SK-N-SH treated with all-trans-retinoic acid at 6 μM for 48 hours (cell line): Measurements from ENCODE around the gene BTBD19.
"Not testable (repeated sequence)": the region's sequence is repeated elsewhere in the genome, so short reads cannot be mapped to it uniquely, and the experiment has no call there.

Experiments used
- ATAC-seq: fragments of 200-7000 bp; cut with Tn5 transposase; 3 replicates; pipeline ENCODE4 v1.9.1; 2020; ENCODE audit warnings: mild to moderate bottlenecking, moderate library complexity
- ARNTL ChIP-seq: fragments of 450-650 bp; formaldehyde crosslinking; IDR thresholded peaks from 2 replicates; pipeline ENCODE4 v1.5.0; 2020; ENCODE audit warnings: low read depth, mild to moderate bottlenecking, moderate library complexity, borderline replicate concordance
- BACH2 ChIP-seq: fragments of 250-450 bp; sonication (Bioruptor Pico); IDR thresholded peaks from 2 replicates; pipeline ENCODE4 v1.9.0; 2021; ENCODE audit warnings: mild to moderate bottlenecking, borderline replicate concordance
- CREB5 ChIP-seq: fragments of 250-450 bp; sonication (Bioruptor Pico); IDR thresholded peaks from 2 replicates; pipeline ENCODE4 v1.5.1; 2020; ENCODE audit warnings: low read depth, mild to moderate bottlenecking, moderate library complexity
- CSDC2 ChIP-seq: fragments of 250-450 bp; sonication (Bioruptor Pico); IDR thresholded peaks from 2 replicates; pipeline ENCODE4 v1.5.0; 2020; ENCODE audit warnings: mild to moderate bottlenecking, moderate library complexity
- CSRNP3 ChIP-seq: fragments of 250-450 bp; sonication (Bioruptor Pico); IDR thresholded peaks from 2 replicates; pipeline ENCODE4 v1.5.1; 2021; ENCODE audit warnings: mild to moderate bottlenecking, moderate library complexity
- ESRRG ChIP-seq: fragments of 250-450 bp; sonication (Bioruptor Pico); IDR thresholded peaks from 2 replicates; pipeline ENCODE4 v1.6.1; 2021; ENCODE audit warnings: mild to moderate bottlenecking
- GLIS3 ChIP-seq: fragments of 250-450 bp; sonication (Bioruptor Pico); IDR thresholded peaks from 2 replicates; pipeline ENCODE4 v1.5.0; 2020; ENCODE audit warnings: mild to moderate bottlenecking, moderate library complexity
- ISL1 ChIP-seq: fragments of 250-450 bp; sonication (Bioruptor Pico); IDR thresholded peaks from 2 replicates; pipeline ENCODE4 v2.1.2; 2022; ENCODE audit warnings: mild to moderate bottlenecking, moderate library complexity
- OSR1 ChIP-seq: fragments of 250-450 bp; sonication (Bioruptor Pico); IDR thresholded peaks from 2 replicates; pipeline ENCODE4 v1.8.0; 2022; ENCODE audit warnings: moderate library complexity, mild to moderate bottlenecking, inconsistent platforms
- PATZ1 ChIP-seq: fragments of 250-450 bp; sonication (Bioruptor Pico); IDR thresholded peaks from 2 replicates; pipeline ENCODE4 v1.8.0; 2020; ENCODE audit warnings: mild to moderate bottlenecking, moderate library complexity, borderline replicate concordance
- PPARA ChIP-seq: fragments of 250-450 bp; sonication (Bioruptor Pico); IDR thresholded peaks from 2 replicates; pipeline ENCODE4 v1.5.0; 2020; ENCODE audit warnings: mild to moderate bottlenecking, borderline replicate concordance
- RARB ChIP-seq: fragments of 250-450 bp; sonication (Bioruptor Pico); IDR thresholded peaks from 2 replicates; pipeline ENCODE4 v1.8.0; 2021; ENCODE audit warnings: mild to moderate bottlenecking, moderate library complexity
- SNAI2 ChIP-seq: fragments of 250-450 bp; sonication (Bioruptor Pico); IDR thresholded peaks from 2 replicates; pipeline ENCODE4 v1.5.0; 2020; ENCODE audit warnings: mild to moderate bottlenecking, moderate library complexity
- TCF4 ChIP-seq: fragments of 250-450 bp; sonication (Bioruptor Pico); IDR thresholded peaks from 2 replicates; pipeline ENCODE4 v1.8.0; 2021; ENCODE audit warnings: mild to moderate bottlenecking, moderate library complexity, borderline replicate concordance
- TOX ChIP-seq: fragments of 250-450 bp; sonication (Bioruptor Pico); IDR thresholded peaks from 2 replicates; pipeline ENCODE4 v1.8.0; 2021; ENCODE audit warnings: mild to moderate bottlenecking, moderate library complexity, borderline replicate concordance
- TSHZ2 ChIP-seq: fragments of 250-450 bp; sonication (Bioruptor Pico); IDR thresholded peaks from 2 replicates; pipeline ENCODE4 v1.5.0; 2020; ENCODE audit warnings: mild to moderate bottlenecking, moderate library complexity
- ZC3H10 ChIP-seq: fragments of 250-450 bp; sonication (Bioruptor Pico); IDR thresholded peaks from 2 replicates; pipeline ENCODE4 v1.5.1; 2021; ENCODE audit warnings: mild to moderate bottlenecking, moderate library complexity
- ZFP3 ChIP-seq: fragments of 250-450 bp; sonication (Bioruptor Pico); IDR thresholded peaks from 2 replicates; pipeline ENCODE4 v1.5.0; 2020; ENCODE audit warnings: mild to moderate bottlenecking, moderate library complexity
- ZFP30 ChIP-seq: fragments of 450-650 bp; formaldehyde crosslinking; IDR thresholded peaks from 2 replicates; pipeline ENCODE4 v1.5.0; 2022; ENCODE audit warnings: mild to moderate bottlenecking, moderate library complexity
- ZNF565 ChIP-seq: fragments of 450-650 bp; formaldehyde crosslinking; conservative IDR thresholded peaks from 2 replicates; pipeline ENCODE4 v1.5.0; 2020; ENCODE audit warnings: low read depth, mild to moderate bottlenecking, moderate library complexity
- ZNF70 ChIP-seq: fragments of 450-650 bp; formaldehyde crosslinking; IDR thresholded peaks from 2 replicates; pipeline ENCODE4 v1.5.0; 2020; ENCODE audit warnings: mild to moderate bottlenecking, moderate library complexity
- ZNF8 ChIP-seq: fragments of 450-650 bp; formaldehyde crosslinking; IDR thresholded peaks from 2 replicates; pipeline ENCODE4 v1.5.0; 2020; ENCODE audit warnings: mild to moderate bottlenecking, moderate library complexity

BTBD19 gene

GRCh38 chr1:44790968-44791801 lies 17.1 kb upstream of the BTBD19 start:
- TF ChIP-seq CREB5 (CRISPR knock-in tag) (no peak), OSR1 (CRISPR knock-in tag) (no peak), PATZ1 (CRISPR knock-in tag) (no peak), ZFP30 (CRISPR knock-in tag) (no peak), CSDC2 (CRISPR knock-in tag) (no peak), ZNF70 (CRISPR knock-in tag) (no peak), TCF4 (no peak), ARNTL (CRISPR knock-in tag) (no peak), PPARA (CRISPR knock-in tag) (no peak), RARB (CRISPR knock-in tag) (no peak), GLIS3 (no peak), ISL1 (CRISPR knock-in tag) (no peak), ZNF565 (no peak), ZNF8 (CRISPR knock-in tag) (no peak), CSRNP3 (no peak), TOX (CRISPR knock-in tag) (no peak), BACH2 (CRISPR knock-in tag) (no peak), ZFP3 (CRISPR knock-in tag) (no peak), SNAI2 (CRISPR knock-in tag) (no peak)
- no peak for ATAC-seq

- no peak for ATAC-seq
- TF ChIP-seq ZNF8 (CRISPR knock-in tag): no peak
- no peak for TF ChIP-seq ZNF70 (CRISPR knock-in tag)
- TF ChIP-seq CREB5 (CRISPR knock-in tag): no peak
- TF ChIP-seq ISL1 (CRISPR knock-in tag): no peak
- TF ChIP-seq ZC3H10 (CRISPR knock-in tag): no peak
- no peak for TF ChIP-seq CSRNP3
- TF ChIP-seq PATZ1 (CRISPR knock-in tag): no peak
- TF ChIP-seq ZFP3 (CRISPR knock-in tag): no peak
- TF ChIP-seq ZNF565: no peak
- TF ChIP-seq ESRRG: no peak
- TF ChIP-seq TCF4: no peak
- TF ChIP-seq ARNTL (CRISPR knock-in tag): no peak
- TF ChIP-seq RARB (CRISPR knock-in tag): no peak
- TF ChIP-seq TSHZ2 (CRISPR knock-in tag): no peak
- TF ChIP-seq BACH2 (CRISPR knock-in tag): no peak
- TF ChIP-seq GLIS3: no peak
- no peak for TF ChIP-seq SNAI2 (CRISPR knock-in tag)
Measured at GRCh38 chr1:44792736-44793502, 15.4 kb upstream of the BTBD19 start.

GRCh38 chr1:44797886-44798285 lies 10.4 kb upstream of the BTBD19 start:
- ATAC-seq: not testable (repeated sequence)
